GM12892 (cell line): ENCODE results near the gene PIGX.

Experiments
- POLR2A ChIP-seq: IDR thresholded peaks from 2 replicates; pipeline ENCODE4 v1.6.1; 2011; ENCODE audit warnings: low read depth, low read length, control low read depth
- POLR2AphosphoS5 ChIP-seq: IDR thresholded peaks from 2 replicates; pipeline ENCODE4 v1.6.1; 2011; ENCODE audit warnings: low read depth, low read length, control low read depth
- TAF1 ChIP-seq: IDR thresholded peaks from 2 replicates; pipeline ENCODE4 v1.6.1; 2011; ENCODE audit warnings: low read depth, mild to moderate bottlenecking, control low read depth, low read length, borderline replicate concordance

DNA sequence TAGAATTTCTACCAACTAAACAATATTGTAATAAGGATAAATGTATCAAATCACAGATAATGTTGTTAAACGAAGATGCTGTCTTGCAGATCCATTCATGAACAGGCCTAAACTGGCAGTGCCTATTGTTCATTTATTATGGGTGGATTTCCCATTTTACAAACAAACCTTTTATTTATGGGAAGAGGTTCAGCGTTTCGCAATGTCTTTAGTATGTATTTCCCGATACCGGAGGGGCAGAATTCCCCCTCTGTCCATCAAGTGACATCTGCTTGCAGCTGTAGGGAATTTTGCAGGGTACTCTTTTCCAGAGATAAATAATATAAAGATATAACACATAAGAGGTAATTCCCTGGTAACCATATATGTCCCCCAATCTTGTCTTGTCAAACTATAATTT, 5.8 kb upstream of the PIGX start:
- TF ChIP-seq TAF1 (no peak), POLR2AphosphoS5 (no peak), POLR2A (no peak)
